Measurements from ENCODE around the gene MYL1. TPM values are rescaled to one million over a fixed set of nuclear protein-coding genes. Genes with fewer than 3 reads are reported as not detected.

The MYL1 gene
- total RNA-seq, 1 experiment from 2014 or later: not detected

DNA sequence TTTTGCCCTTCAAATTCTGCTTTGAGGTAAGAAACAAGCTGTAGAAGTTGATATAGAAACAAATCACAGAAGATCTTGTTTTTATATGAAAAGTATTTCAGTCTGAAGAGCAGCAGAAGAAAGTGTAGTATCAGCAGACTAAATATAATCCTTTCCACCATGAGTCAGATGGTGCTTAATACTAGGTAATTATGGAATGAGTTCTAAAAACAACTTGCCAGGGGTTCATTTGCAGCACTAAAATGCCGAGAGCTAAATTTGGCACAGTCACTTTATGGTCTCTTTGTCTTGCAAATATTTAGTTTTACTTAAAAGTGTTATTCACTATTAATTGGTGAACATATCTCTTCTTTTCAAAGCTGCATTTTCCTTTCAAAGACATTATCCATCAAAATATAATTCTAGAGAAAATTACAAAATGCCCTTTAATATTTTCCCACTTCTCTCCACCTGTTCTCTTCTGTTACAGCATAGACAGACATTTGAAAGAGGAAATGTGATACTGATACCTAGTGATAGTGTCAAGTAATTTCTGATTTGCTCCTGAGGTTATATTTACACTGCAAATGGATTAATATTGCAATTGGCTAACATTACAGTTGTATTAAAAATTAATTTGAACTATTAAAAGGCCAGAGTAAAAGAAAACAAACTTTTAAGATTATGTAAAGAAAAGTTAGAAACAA is 5.3 kb downstream of the MYL1 start:
- no peak for DNase-seq
- H3F3A ChIP-seq (ENCODE audit: insufficient read depth, low read depth): no peaks in the 10 kb centered on the region
- H3K27me3 ChIP-seq (ENCODE audit: insufficient read depth, low read depth): no peaks in the 10 kb centered on the region
- no peaks in the 10 kb centered on the region for H3K9me2 ChIP-seq (ENCODE audit: insufficient read depth)
- no peak overlapping the region for H2AFZ ChIP-seq
- intact Hi-C loops (cut with micrococcal nuclease; ENCODE audit: unreplicated experiment): no loop called here
- H3K27ac ChIP-seq: no peak overlapping the region
- BruUV-seq (replicated peaks): no TSS peak
- H3K36me3 ChIP-seq (ENCODE audit: low read depth): no peaks in the 10 kb centered on the region
- H3K9me3 ChIP-seq (ENCODE audit: insufficient read depth, low read depth): no peaks in the 10 kb centered on the region
- TF ChIP-seq EZH2 (IDR thresholded peaks at IDR 0.05; ENCODE audit: low read depth): no peak
- TF ChIP-seq, protein P1, sequence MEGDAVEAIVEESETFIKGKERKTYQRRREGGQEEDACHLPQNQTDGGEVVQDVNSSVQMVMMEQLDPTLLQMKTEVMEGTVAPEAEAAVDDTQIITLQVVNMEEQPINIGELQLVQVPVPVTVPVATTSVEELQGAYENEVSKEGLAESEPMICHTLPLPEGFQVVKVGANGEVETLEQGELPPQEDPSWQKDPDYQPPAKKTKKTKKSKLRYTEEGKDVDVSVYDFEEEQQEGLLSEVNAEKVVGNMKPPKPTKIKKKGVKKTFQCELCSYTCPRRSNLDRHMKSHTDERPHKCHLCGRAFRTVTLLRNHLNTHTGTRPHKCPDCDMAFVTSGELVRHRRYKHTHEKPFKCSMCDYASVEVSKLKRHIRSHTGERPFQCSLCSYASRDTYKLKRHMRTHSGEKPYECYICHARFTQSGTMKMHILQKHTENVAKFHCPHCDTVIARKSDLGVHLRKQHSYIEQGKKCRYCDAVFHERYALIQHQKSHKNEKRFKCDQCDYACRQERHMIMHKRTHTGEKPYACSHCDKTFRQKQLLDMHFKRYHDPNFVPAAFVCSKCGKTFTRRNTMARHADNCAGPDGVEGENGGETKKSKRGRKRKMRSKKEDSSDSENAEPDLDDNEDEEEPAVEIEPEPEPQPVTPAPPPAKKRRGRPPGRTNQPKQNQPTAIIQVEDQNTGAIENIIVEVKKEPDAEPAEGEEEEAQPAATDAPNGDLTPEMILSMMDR (conservative IDR thresholded peaks at IDR 0.05): no peak
- no peak overlapping the region for H3K4me2 ChIP-seq
- no peaks in the 10 kb centered on the region for H4K20me1 ChIP-seq (ENCODE audit: insufficient read depth)
- H3K4me3 ChIP-seq: no peak overlapping the region
- no peaks in the 10 kb centered on the region for H3K79me2 ChIP-seq (ENCODE audit: low read depth)
- CTCF ChIA-PET: no interaction called here
- H3K4me1 ChIP-seq (replicated peaks; ENCODE audit: insufficient read depth): no peaks in the 10 kb centered on the region
- POLR2A ChIA-PET (ENCODE audit: unreplicated experiment): no interaction called here

DNA sequence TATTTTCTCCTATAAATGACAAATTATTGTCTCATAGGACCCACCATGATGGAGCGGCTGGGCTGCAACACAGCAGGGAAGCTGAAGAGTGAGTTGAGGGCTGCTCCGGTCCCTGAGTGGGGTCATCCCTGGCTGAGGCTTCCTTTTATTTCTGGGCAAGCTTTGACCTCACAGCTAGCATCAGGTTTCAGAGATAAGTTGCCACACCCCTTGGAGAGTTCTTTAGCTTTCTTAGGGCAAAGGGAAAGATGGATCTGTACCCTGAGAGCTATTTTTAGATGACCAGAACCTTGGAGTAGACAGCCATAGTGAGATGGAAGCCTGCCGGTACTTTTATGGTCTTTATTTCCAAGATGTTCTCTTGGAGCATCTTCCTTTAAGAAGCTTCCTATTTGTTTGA is 11.5 kb downstream of the MYL1 start:
- Histone ChIP-seq H3K79me2 (ENCODE audit: low read depth) (no peaks in the 10 kb centered on the region), H3K4me1 (replicated peaks; ENCODE audit: insufficient read depth) (no peaks in the 10 kb centered on the region), H4K20me1 (ENCODE audit: insufficient read depth) (no peaks in the 10 kb centered on the region), H3K4me2 (no peak overlapping the region), H3K4me3 (no peak overlapping the region), H3K27me3 (ENCODE audit: insufficient read depth, low read depth) (no peaks in the 10 kb centered on the region), H3K9me2 (ENCODE audit: insufficient read depth) (no peaks in the 10 kb centered on the region), H3F3A (ENCODE audit: insufficient read depth, low read depth) (no peaks in the 10 kb centered on the region), H3K27ac (no peak overlapping the region), H2AFZ (no peak overlapping the region), H3K9me3 (ENCODE audit: insufficient read depth, low read depth) (no peaks in the 10 kb centered on the region), H3K36me3 (ENCODE audit: low read depth) (no peaks in the 10 kb centered on the region)
- ChIA-PET POLR2A (ENCODE audit: unreplicated experiment) (interaction anchor here (0.7 kb wide), 1 partner anchor 10 kb away, joined by 3 read pairs; no protein-coding TSS in a partner anchor), CTCF (no interaction called here)
- no TSS peak for BruUV-seq (replicated peaks)
- intact Hi-C loops (cut with micrococcal nuclease; ENCODE audit: unreplicated experiment): no loop called here
- DNase-seq: no peak
- TF ChIP-seq, protein P1 (conservative IDR thresholded peaks at IDR 0.05): no peak
- no peak for TF ChIP-seq EZH2 (IDR thresholded peaks at IDR 0.05; ENCODE audit: low read depth)

DNA sequence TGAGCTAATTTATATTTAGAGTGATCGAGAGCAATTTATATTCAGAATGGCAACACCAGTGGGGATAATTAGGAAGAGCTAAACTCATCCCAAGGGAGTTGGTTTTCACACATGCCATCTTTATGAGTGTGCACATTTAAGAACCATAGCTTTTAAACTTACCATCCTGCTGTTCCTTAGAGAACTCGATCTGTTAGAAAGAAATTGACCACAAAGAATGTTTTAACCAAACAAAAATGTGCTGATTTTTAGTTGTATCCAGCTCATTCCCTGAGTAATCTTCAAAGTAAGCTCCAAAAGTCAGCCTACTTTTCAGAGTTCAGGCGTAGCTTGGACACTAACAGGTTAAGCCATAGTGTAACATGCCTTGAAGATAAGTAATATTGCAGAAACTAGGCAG is 12.6 kb downstream of the MYL1 start:
- BruUV-seq (replicated peaks): no TSS peak
- CTCF ChIA-PET: no interaction called here
- no peaks in the 10 kb centered on the region for H3K9me2 ChIP-seq (ENCODE audit: insufficient read depth)
- no peak overlapping the region for H2AFZ ChIP-seq
- no peak overlapping the region for H3K4me2 ChIP-seq
- no peaks in the 10 kb centered on the region for H3K27me3 ChIP-seq (ENCODE audit: insufficient read depth, low read depth)
- DNase-seq: no peak
- no peak overlapping the region for H3K4me3 ChIP-seq
- TF ChIP-seq EZH2 (IDR thresholded peaks at IDR 0.05; ENCODE audit: low read depth): no peak
- TF ChIP-seq, protein P1 (conservative IDR thresholded peaks at IDR 0.05): no peak
- intact Hi-C loops (cut with micrococcal nuclease; ENCODE audit: unreplicated experiment): no loop called here
- POLR2A ChIA-PET (ENCODE audit: unreplicated experiment): no interaction called here
- no peaks in the 10 kb centered on the region for H3K36me3 ChIP-seq (ENCODE audit: low read depth)
- no peaks in the 10 kb centered on the region for H3F3A ChIP-seq (ENCODE audit: insufficient read depth, low read depth)
- no peaks in the 10 kb centered on the region for H3K79me2 ChIP-seq (ENCODE audit: low read depth)
- no peaks in the 10 kb centered on the region for H4K20me1 ChIP-seq (ENCODE audit: insufficient read depth)
- H3K4me1 ChIP-seq (replicated peaks; ENCODE audit: insufficient read depth): no peaks in the 10 kb centered on the region
- no peak overlapping the region for H3K27ac ChIP-seq
- no peaks in the 10 kb centered on the region for H3K9me3 ChIP-seq (ENCODE audit: insufficient read depth, low read depth)
